Amniotic epithelial cell (primary cell): ENCODE results near the gene FBXO9.

ENCODE experiments used
- DNase-seq: peaks from one replicate; pipeline ENCODE4 v3.0.0-alpha.2; 2010; ENCODE audit warnings: low read depth

Gene FBXO9

DNA sequence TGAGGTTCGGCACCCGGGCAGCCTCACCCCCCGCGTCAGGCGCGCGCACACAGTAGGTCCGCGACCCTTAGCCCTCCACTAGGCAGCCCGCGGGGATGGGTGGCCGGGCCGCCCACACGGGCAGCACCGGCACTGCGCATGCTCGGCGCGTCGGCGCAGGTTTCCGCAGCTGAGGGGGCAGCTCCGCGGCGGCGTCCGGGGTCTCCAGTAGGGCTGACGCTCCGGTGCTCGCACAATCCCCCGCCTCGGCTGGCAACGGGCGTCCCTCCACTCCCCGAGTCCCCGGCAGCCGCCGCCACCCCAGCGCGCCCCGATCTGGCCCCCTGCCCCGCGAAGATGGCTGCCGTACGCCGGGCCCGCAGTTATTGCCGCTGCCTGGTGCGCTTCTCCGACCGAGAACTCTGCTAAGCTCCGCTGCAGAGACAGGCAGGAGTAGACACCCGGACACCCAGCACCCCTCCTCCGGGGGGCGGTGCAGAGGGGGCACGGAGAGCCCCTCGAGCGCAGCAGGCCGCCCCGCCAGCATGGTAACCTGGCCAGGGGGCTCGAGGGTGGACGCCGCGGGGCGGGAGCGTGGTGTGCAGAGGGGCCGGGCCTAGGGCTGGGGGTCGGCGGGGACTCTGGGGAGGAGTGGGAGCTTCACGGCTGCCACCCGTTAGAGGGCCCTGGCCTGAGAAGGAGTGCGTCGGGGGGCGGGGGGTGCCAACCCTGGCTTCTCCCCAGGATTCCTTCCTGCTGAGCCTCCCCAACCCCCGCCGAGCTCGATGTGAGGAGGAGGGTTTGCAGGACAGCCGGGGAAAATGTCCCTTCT lies at the start of gene FBXO9:
FBXO9 (plus strand) TSS at position 139 of the 811 bp plus-strand sequence; CDS start at position 525, 386 bp downstream.
- DNase-seq, result peak; percentile 10

DNA sequence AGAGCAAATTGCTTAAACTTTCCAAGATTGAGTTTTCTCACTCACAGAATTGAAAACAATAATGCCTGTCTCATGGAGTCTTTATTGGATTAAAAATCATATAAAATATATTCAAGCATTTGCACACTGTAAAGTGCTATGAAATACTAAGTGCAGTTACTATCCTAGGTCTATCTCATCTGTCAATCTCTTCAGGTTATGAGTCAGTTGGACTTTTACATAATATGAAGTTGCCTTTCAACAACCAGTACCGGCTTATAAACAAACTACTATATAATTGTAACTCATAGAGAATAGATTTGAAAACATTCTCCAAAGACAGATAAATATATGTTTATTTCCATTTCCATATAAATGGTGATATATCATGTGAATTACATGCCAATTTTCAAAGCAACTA lies 49.7 kb upstream of the FBXO9 start:
- DNase-seq, result no peak

DNA sequence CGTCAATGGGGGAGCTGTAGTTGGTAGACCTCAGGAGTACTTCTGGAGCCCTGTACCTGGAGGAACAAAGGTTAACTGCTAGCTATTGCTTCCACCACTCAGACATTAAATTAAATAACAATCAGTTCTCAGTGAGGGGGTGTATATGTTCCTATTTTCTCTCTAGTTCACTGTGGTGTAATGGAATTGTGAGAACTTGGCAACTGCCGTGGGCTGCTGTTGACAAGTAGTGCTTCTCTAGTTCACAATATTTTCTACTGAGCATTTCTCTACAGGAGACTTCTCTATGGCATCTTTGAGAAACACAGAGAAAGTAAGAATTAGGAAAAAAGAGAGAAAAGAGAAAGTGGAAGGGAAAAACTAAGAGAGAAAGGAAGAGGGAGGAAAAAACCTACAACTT lies 46.8 kb upstream of the FBXO9 start:
- DNase-seq, result no peak

DNA sequence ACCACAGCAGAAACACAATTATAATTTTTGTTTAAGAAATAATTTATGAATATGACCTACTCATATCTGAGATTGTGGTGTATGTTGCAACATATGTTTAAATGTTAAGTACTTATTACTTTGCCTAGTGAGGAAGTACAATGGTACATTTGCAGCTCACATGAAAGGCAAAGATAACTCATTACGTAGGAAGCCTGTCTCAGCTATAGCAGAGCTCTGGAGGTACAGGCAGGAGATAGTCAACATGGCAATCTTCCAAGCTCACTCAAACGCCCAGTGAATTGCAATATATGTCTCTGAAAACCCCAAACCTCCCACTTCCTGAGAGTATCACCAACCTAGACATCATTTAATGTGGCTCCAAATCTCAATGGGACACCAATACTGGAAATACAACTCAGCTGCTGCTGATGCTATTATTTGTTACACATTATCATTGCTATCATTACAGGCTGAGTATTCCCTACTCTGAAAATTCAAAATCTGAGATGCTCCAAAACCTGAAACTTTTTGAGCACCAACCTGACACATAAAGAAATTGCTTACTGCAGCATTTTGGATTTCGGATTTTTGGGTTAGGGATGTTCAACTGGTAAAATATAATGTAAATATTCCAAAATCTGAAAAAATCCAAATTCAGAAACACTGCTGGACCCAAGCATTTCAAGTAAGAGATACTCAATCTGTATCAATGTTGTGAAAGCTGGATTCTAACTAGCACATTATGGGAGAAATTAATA lies 45.0 kb upstream of the FBXO9 start:
- DNase-seq, result peak; percentile 100

DNA sequence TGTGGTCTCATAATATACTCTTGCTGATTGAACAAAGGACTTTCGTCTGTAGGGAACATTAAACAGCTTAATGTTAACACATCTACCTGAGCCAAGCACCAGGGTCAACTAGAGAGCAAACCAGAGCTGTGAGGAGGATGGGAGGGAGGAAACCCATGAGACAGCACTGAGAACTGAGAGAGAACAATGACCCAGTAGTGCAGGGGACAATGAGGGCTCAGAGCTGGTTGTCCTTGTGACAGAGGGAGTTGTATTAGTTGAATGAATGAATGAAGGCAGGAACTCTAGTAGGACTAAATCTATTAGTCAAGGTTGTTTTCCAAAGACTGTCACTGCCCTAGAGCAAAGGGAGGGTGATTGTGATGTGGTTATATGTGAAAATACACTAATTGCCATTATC lies 41.9 kb upstream of the FBXO9 start:
- no peak for DNase-seq

DNA sequence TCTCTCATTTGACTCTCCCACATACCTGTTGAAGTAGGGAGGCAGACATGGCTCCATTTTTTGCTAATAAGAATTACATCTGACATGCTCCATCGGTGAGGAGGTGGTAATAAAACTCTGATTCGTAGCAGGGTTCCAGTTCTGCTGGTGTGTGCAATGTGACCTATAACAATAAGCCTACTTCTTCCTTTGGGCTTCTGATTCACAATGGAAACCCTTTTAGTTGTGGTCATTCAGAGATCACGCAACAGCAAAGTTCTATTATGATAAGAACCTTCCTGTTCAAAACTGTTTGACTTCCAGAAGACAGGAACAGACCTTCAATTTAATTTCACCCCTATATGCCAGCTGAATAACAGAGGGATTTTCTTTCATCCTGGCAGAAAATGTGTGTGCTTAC lies 38.7 kb upstream of the FBXO9 start:
- no peak for DNase-seq

DNA sequence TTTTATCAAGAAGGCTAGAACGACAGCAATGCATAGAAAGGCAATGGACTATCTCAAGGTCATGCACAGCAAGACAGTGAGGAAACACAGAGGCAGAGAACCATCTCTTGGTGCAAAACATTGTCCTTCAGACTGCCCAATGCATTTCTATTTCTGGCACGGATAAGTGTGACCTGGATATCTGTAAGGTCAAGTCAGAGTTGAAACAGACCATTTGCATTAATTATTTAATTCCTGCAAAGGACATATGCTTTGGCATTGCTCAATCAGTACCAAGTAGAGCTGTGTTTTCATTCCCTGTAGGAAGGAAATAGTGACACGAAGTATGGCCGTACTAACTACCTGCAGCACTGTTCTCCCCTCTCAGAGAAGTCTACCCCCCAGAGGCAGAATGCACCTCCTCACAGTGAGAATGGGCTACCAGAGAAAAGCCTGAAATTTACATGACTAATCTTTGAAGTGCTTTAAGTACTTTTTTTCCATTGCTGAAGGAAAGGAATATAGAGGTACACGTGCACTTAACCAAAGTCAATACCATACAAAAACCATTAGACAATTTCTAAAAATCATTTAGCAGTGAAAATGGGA lies 38.0 kb upstream of the FBXO9 start:
- peak; percentile 73 for DNase-seq

DNA sequence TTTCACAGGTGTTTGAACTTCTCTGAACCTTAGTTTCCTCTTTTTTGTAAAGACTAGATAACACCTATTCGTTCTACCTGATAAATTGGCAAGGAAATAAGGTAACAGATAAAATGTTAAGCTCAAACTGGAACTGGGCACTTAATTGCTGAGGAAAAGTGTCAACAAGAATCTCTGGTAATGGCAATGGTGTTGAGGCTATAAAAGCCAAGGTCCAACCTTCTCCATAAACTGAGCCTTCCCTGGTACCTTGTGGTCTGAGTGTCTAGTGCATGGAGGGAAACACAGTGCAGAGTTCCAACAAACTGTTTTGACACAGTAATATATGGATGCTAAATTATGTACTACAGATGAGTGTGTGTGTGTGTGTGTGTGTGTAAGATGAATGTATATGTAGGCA lies 36.7 kb upstream of the FBXO9 start:
- no peak for DNase-seq

DNA sequence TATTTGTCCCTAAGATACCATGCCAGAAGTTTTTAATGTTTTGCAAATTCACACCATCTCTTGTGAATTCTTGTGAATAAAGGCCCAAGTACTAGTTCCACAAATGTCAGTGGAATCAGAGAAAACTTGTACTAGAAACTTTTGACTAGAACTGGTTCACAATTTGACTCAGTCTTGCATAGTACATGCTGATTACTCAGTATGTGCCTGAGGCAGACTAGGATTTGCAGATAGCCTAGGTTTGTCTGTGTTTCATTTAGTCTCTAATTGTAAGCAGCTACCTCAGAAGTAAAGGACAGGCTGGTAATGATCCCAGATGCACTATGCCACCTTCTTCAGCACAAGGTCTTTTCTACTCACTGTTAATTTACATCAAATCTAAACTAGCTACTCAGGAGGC lies 35.9 kb upstream of the FBXO9 start:
- no peak for DNase-seq

DNA sequence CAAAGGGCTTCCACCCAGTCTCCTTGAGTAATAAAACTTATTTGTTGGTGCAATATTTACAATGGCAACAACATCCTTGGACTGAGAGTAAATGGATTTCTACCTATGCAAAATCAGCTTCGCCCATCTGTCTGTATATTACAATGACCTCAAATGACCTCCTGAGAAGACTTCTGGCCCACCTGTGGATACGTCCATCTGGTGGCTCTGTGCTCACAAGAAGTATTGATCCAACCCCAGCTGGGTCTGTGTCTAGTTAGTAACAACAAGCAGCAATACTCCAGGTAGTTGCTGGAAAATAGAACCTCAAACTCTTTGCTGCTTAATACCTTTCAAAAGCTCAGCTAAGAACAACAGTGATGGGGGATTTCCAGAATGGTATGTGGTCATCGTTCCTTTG lies 35.4 kb upstream of the FBXO9 start:
- no peak for DNase-seq

DNA sequence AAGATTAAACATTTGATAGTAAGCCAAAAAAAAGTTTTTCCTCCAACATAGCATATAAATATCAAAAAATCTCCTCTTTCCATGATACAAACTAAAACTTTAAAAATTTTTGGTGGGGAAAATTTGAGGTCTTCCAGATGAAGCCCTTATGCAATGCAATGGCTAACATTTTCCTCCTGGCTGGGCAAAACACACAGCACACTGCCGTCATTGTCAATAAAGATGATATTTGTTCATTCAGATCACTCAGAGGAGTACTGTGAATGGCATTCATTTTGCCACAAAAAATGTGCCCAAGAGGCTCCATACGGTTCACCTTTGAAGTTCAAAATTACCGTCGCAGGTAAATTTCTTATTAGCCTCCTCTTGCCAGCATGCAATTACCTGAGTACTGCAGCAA lies 33.9 kb upstream of the FBXO9 start:
- DNase-seq, result no peak

DNA sequence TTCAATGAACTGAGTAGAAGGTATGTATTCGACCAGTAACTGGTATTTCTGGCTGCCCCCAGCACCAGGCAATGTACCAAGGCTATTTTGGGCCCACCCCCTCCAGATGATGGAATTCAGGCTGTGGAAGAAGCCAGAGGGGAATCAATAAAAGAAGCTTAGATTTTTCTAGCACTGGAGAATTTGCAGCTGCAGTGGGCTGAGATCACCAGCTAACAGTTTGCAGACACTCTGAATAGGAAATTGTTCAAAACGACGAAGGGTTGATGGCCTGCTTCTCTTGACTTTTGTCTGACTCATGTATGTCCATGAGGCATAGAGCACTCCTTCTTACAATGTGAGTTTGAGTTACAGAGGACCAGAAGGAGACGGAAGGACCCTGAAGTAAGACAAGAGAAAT lies 32.4 kb upstream of the FBXO9 start:
- DNase-seq, result peak; percentile 41

DNA sequence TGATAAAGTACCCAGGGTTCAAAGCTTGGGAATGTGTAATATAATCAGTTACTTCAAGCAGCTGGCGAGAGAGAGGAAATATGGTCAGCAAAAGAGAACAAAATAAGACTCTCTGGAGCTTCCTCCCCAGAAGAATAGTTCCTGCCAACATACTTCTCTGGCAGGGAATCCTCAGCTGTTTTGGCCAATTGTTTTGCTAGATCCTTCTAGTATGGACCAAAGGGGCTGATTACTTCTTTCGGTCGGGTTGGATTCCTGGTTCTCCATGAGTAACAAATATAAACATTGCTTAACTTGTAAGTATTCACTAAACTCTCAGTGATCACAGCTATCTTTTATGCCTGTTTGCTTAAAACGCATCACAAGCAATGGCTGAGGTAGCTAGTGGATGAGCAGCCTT lies 31.4 kb upstream of the FBXO9 start:
- peak; percentile 73 for DNase-seq

DNA sequence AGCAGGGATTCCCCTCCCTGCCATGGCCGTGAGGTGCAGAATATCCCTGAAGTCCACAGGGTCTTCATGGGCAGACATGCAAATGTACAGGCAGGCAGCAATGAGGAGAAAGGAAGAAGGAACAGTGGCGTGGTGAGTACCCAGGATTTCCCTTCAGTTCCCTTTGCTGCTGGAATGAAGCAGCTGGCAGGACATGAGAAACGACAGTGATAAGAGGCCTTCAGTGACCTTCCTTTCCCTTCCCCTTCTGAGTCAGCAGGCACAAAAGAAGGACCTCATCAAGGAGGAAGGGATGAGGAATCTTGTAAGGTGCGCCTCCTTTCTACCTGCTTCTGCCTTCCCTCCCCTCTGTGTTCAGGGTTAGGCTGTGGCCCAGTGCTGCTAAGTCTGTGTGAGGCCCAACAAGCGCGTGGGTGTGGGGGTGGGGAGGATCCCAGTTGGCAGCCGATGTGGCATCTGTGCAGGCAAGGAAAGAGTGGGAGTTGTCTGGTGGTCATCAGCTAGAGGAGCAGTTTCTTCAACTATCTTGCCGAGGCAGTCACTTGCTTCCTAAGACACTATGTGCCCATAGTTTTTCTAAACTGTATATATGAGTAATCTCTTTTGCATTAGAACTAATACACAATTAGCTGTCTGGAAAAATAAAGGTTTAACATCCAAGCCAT lies 29.5 kb upstream of the FBXO9 start:
- DNase-seq, result peak; percentile 39

DNA sequence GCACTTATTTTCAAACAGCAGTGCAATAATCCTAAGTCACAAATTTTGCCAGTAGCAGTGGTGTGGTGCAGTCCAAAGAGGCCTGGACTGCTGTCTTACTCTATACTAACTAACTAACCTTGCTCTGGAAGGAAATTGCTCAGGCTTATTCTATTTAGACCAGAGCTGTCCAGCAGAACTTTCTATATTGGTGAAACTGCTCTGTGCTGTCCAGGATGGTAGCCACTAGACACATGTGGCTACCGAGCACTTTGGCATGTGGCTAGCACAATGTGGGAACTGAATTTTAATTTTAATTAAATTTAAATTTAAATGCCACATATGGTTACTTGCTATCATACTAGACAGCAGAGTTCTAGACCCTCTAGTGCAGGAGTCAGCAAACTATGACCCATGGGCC lies 27.1 kb upstream of the FBXO9 start:
- no peak for DNase-seq

DNA sequence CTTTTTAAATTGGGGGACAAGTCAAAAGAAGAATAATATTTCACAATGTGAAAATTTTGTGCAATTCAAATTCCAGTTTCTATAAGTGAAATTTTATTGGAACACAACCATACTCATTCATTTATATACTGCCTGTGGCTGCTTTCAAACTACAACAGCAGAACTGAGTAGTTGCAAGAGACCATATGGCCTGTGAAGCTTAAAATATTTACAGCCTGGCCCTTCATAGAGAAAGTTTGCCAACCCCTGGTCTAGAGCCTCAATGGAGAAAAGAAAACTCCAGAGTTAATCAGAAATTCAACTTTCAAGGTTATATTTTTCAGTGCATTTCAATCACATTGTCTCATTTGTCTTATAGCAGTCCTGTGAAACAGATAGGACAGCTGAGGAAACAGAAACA lies 26.6 kb upstream of the FBXO9 start:
- DNase-seq, result no peak

DNA sequence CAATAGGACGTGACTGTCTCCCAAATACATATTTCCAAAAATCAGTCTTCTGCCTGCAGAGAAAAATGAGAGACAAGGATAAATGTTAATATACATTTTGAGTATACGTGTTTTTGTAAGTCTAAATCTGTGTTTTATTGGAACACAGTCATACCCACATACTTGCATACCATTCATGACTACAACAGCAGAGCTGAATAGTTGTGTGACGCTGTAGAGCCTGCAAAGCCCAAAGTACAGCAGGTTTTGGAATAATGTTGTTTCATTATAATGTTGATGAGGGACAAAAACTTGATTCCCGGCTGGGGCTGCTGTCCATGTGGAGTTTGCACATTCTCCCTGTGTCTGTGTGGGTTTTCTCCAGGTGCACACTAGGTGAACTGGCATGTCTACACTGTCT lies 23.8 kb upstream of the FBXO9 start:
- peak; percentile 17 for DNase-seq

DNA sequence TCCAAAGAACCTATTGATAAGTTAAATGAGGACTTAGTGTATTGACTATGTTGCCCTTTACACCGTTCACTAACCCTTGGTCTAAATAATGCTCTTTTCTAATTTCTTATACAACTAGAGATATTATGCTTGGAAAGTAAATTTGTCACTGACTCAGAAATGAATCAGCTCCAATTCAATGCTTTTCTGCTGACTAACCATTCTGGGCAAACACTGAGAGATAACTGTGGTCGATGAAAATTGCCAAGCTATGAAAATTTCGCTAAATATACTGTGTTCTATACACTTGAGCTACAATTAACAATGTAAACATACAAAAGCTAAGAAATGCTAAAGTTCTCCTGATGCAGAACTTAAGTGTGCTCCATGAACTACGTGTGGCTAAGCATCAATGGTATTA lies 23.1 kb upstream of the FBXO9 start:
- DNase-seq, result peak; percentile 84

DNA sequence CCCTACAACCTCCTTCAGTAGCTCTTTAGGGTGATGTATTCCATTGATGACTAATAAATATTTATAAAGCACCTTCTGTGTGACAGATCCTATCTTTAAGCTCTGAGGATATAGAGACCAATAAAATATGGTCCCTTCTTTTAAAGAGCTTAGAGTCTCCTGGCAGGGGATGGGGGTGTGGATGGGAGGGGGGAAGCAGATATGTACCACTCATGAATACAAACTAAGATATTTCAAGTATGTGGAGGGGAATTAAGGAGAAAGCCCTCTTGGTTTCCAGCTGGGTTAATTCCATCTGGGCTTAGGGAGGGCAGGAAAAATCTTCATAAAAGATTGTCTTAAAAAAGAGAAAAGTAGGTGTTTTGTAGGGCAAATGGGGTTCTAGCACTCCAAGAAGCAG lies 21.6 kb upstream of the FBXO9 start:
- peak; percentile 47 for DNase-seq

DNA sequence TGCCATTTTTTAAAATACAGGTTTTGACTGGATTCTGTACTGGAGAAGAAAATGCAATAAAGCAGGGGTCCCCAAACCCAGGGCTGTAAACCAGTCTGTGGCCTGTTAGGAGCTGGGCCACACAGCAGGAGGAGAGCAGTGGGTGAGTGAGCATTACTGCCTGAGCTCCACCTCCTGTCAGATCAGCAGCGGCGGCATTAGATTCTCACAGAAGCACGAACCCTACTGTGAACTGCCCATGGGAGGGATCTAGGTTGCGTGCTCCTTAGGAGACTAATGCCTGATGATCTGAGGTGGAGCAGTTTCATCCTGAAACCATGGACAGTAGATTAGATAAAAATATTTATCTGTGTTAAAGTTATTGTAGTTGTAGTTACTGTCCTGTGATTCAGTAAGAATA lies 21.1 kb upstream of the FBXO9 start:
- peak; percentile 84 for DNase-seq

DNA sequence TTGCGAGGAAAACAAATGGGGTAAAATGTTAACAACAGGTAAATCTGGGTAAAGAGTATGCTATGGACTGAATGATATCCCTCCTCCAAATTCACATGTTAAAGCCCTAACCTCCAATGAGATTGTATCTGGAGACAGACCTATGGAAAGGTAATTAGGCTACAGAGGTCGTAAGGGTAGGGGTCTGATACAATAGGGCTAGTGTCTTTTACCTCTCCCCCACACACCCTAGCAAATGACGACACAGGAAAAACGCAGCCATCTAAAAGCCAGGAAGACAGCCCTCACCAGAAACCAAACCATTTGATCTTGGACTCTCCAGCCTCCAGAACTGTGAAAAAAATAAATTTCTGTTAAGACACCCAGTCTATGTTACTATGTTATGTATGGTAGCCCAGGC lies 20.6 kb upstream of the FBXO9 start:
- DNase-seq, result no peak

DNA sequence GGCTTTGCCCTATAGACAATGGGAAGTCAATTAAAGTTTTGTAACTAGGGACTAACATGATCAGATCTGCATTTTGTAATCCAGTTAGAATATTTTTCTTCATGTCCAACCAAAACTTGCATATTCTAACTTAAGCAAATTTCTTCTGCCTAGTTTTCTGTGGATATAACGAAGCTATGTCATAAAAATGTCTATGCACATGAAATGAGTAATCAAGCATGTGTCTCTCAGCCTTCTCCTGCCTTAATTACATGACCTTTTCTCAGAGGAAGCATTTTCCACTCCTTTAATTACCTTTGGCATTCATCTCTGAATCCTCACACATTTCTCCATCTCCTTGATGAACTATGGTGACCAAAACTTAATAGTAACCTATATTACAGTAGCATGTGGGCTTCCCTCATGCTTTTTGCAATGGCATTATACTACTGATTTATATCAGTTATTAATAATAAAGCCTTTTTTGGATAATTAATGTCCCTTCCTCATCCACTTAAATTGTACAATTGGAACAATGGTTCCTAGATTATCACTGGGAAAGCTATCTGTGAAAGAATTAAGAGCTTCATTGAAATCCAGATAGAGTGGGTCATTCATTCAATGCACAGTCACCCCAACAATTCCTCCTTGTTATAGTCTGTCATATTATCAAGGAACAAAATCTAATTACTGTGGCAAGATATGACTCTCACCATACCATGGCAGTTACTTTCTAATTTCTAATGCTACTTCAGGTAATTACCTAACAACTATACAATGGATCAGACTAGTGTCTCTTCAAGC lies 19.1 kb upstream of the FBXO9 start:
- no peak for DNase-seq
